WTC11 (cell line): ENCODE data around the gene PIEZO1.

Experiments
- CTCF ChIP-seq: fragments of 200-600 bp; IDR thresholded peaks from 2 replicates; pipeline ENCODE4 v1.8.0; 2022; ENCODE audit warnings: antibody characterized with exemption
- GABPB1 ChIP-seq: sonication (generic); formaldehyde crosslinking; IDR thresholded peaks from 2 replicates; pipeline ENCODE4 v1.8.1; 2023; ENCODE audit warnings: mild to moderate bottlenecking, missing genetic modification reagents
- NFYB ChIP-seq: sonication (generic); formaldehyde crosslinking; conservative IDR thresholded peaks from 2 replicates; pipeline ENCODE4 v1.8.0; 2022; ENCODE audit warnings: low read depth, missing genetic modification reagents
- ZNF121 ChIP-seq: sonication (generic); formaldehyde crosslinking; IDR thresholded peaks from 2 replicates; pipeline ENCODE4 v1.8.0; 2023; ENCODE audit warnings: missing genetic modification reagents
- ZNF263 ChIP-seq: sonication (generic); formaldehyde crosslinking; IDR thresholded peaks from 2 replicates; pipeline ENCODE4 v1.8.1; 2022; ENCODE audit warnings: low read depth, mild to moderate bottlenecking, moderate library complexity, missing genetic modification reagents
- ZNF532 ChIP-seq: fragments of 250-450 bp; sonication (Bioruptor Pico); IDR thresholded peaks from 2 replicates; pipeline ENCODE4 v1.9.0; 2021; ENCODE audit warnings: mild to moderate bottlenecking, borderline replicate concordance

GRCh38 chr16:88747588-88748301 is 37.3 kb downstream of the PIEZO1 start:
- peak; percentile 41; the same call in 1 of the 2 replicates for TF ChIP-seq CTCF
- TF ChIP-seq NFYB (CRISPR knock-in tag): no peak
- no peak for TF ChIP-seq ZNF532 (CRISPR knock-in tag)
- no peak for TF ChIP-seq ZNF121 (CRISPR knock-in tag)
- TF ChIP-seq GABPB1 (CRISPR knock-in tag): no peak
- TF ChIP-seq ZNF263 (CRISPR knock-in tag): no peak
